K562 (cell line): ENCODE measurements around the gene FCGR3A. TPM values are rescaled to one million over a fixed set of nuclear protein-coding genes. Genes with fewer than 3 reads are reported as not detected.
A peak's percentile ranks its signal among the peaks of the same experiment; 100 is the strongest.

Source experiments
- ATAC-seq: fragments of 200-7000 bp; cut with Tn5 transposase; 3 replicates; pipeline ENCODE4 v1.9.1; 2020; ENCODE audit warnings: moderate library complexity
- BruUV-seq: library from RNA; stranded (reverse); fragments of 400-500 nt; replicated peaks from 2 replicates; lab custom pipeline; 2021; lab: Mats Ljungman, UMichigan
- CTCF ChIA-PET: fragments of 300-600 bp; formaldehyde crosslinking; extraction: SDS; loops from one replicate; lab custom pipeline; 2021; ENCODE audit warnings: low intra/inter-chr PET ratio; lab: Yijun Ruan, JAX
- POLR2A ChIA-PET: fragments of 300-600, 350-650 bp; sonication (Branson Sonifier 250); formaldehyde crosslinking; extraction: SDS; loops from one replicate; lab custom pipeline; 2021; ENCODE audit warnings: antibody characterized with exemption, inconsistent platforms; lab: Yijun Ruan, JAX
- DNase-seq, 4 experiments: peaks; one replicate each; pipeline versions ENCODE4 v3.0.0 to v3.0.0-alpha.2; 2011 to 2018; ENCODE audit warnings: low spot score in 3 of 4, mixed read lengths in 3 of 4; ENCODE audit errors: extremely low read depth in 1 of 4
- FAIRE-seq: peaks from 2 replicates; lab custom pipeline; 2011; peaks lifted over from hg19 to GRCh38; lab: Jason Lieb, UNC
- H2AFZ ChIP-seq: 2 replicates; pipeline ENCODE4 v1.6.0; 2011; ENCODE audit warnings: low read depth, low read length, control low read depth, inconsistent platforms
- H3K27ac ChIP-seq: fragments of 200-600 bp; 3 replicates; pipeline ENCODE4 v1.8.0; 2011; ENCODE audit warnings: low read depth, mild to moderate bottlenecking, control low read depth, inconsistent platforms, low read length, moderate library complexity, mixed read lengths; ENCODE audit errors: extremely low read depth
- H3K27me3 ChIP-seq, 2 experiments: fragments of 300-600 bp in 1 of 2; 2 replicates in 1 of 2; 3 replicates in 1 of 2; pipeline versions ENCODE4 v1.6.0 to v1.8.0; 2011; ENCODE audit warnings: inconsistent platforms in 2 of 2, low read length in 2 of 2, mild to moderate bottlenecking in 1 of 2, mixed read lengths in 1 of 2, moderate library complexity in 1 of 2; ENCODE audit not compliant: control insufficient read depth in 2 of 2, insufficient read depth in 2 of 2
- H3K36me3 ChIP-seq: fragments of 300-600 bp; 3 replicates; pipeline ENCODE4 v1.8.0; 2011; ENCODE audit warnings: mild to moderate bottlenecking, low read length, inconsistent platforms; ENCODE audit not compliant: control insufficient read depth, insufficient read depth
- H3K4me1 ChIP-seq, 2 experiments: fragments of 200-600 bp in 1 of 2; replicated peaks in 1 of 2; 2 replicates in 1 of 2; 3 replicates in 1 of 2; pipeline versions ENCODE4 v1.5.1 to v1.8.0; 2011; ENCODE audit warnings: inconsistent platforms in 2 of 2, low read length in 2 of 2, mild to moderate bottlenecking in 1 of 2, mixed read lengths in 1 of 2, moderate library complexity in 1 of 2; ENCODE audit not compliant: control insufficient read depth in 2 of 2, insufficient read depth in 2 of 2
- H3K4me2 ChIP-seq: 2 replicates; pipeline ENCODE4 v1.6.1; 2011; ENCODE audit warnings: low read length, control low read depth, inconsistent platforms, mixed read lengths; ENCODE audit not compliant: insufficient read depth
- H3K4me3 ChIP-seq: fragments of 200-600 bp; sonication (generic), shearing (Covaris generic); 2 replicates; pipeline ENCODE4 v1.5.1; 2016; ENCODE audit warnings: control low read depth, inconsistent platforms
- H3K79me2 ChIP-seq: fragments of 200-600 bp; 3 replicates; pipeline ENCODE4 v1.8.0; 2011; ENCODE audit warnings: low read length, inconsistent platforms; ENCODE audit not compliant: control insufficient read depth, insufficient read depth
- H3K9ac ChIP-seq, 2 experiments: 2 replicates each; pipeline versions ENCODE4 v1.6.0 to v1.6.1; 2011; ENCODE audit warnings: low read depth in 2 of 2, low read length in 2 of 2, control low read depth in 1 of 2, inconsistent platforms in 1 of 2, mild to moderate bottlenecking in 1 of 2, mixed read lengths in 1 of 2; ENCODE audit not compliant: insufficient read depth in 1 of 2
- H3K9me1 ChIP-seq: one replicate; pipeline ENCODE4 v1.6.0; 2011; ENCODE audit warnings: inconsistent platforms, mild to moderate bottlenecking, low read length, moderate library complexity; ENCODE audit not compliant: control insufficient read depth, insufficient read depth
- H3K9me3 ChIP-seq: replicated peaks from 2 replicates; pipeline ENCODE4 v1.5.1; 2011; ENCODE audit warnings: low read depth, low read length, inconsistent platforms; ENCODE audit not compliant: control insufficient read depth, insufficient read depth
- H4K20me1 ChIP-seq: replicated peaks from 2 replicates; pipeline ENCODE4 v1.6.1; 2011; ENCODE audit warnings: low read length, inconsistent platforms, mixed read lengths; ENCODE audit not compliant: control insufficient read depth, insufficient read depth
- CBX8 ChIP-seq: fragments of 200-600 bp; sonication (generic); IDR thresholded peaks from 2 replicates; pipeline ENCODE4 v1.6.1; 2012; ENCODE audit warnings: borderline replicate concordance, mixed run types, low read depth, mild to moderate bottlenecking, moderate library complexity, mixed read lengths, low read length, control low read depth, inconsistent platforms; ENCODE audit not compliant: poor library complexity, severe bottlenecking; ENCODE audit errors: extremely low read depth
- DACH1 ChIP-seq: fragments of 450-650 bp; IDR thresholded peaks from 2 replicates; pipeline ENCODE4 v1.6.1; 2018; ENCODE audit not compliant: partially characterized antibody
- DPF2 ChIP-seq: fragments of 450-650 bp; IDR thresholded peaks from 2 replicates; pipeline ENCODE4 v1.6.1; 2016
- ELF1 ChIP-seq: fragments of 200-800 bp; sonication (Bioruptor generic); IDR thresholded peaks from 2 replicates; pipeline ENCODE4 v1.6.1; 2016; ENCODE audit warnings: missing genetic modification characterization, missing compliant biosample characterization
- FOXJ2 ChIP-seq: fragments of 200-800 bp; sonication (Bioruptor generic); IDR thresholded peaks from 2 replicates; pipeline ENCODE4 v1.6.1; 2016; ENCODE audit warnings: missing genetic modification characterization, missing compliant biosample characterization
- FOXK2 ChIP-seq, 2 experiments: fragments of 450-650 bp; IDR thresholded peaks in 1 of 2; conservative IDR thresholded peaks in 1 of 2; 2 replicates each; pipeline ENCODE4 v1.6.1; 2016; ENCODE audit warnings: low read depth in 2 of 2, mild to moderate bottlenecking in 1 of 2
- GTF2E2 ChIP-seq: fragments of 200-800 bp; sonication (Bioruptor generic); IDR thresholded peaks from 2 replicates; pipeline ENCODE4 v1.6.1; 2016; ENCODE audit warnings: missing genetic modification characterization, missing compliant biosample characterization
- KDM1A ChIP-seq, 2 experiments: fragments of 450-650 bp; IDR thresholded peaks; 2 replicates each; pipeline ENCODE4 v1.6.1; 2016; ENCODE audit warnings: mild to moderate bottlenecking in 2 of 2
- POLR3G ChIP-seq: IDR thresholded peaks from 2 replicates; pipeline ENCODE4 v1.6.1; 2011; ENCODE audit not compliant: insufficient read length, insufficient replicate concordance; ENCODE audit errors: extremely low read depth
- RBFOX2 ChIP-seq: fragments of 200-400 bp; formaldehyde crosslinking; IDR thresholded peaks from 2 replicates; pipeline ENCODE4 v1.6.1; 2017; ENCODE audit warnings: low read depth, mild to moderate bottlenecking, low read length, moderate library complexity
- ZNF75A ChIP-seq: fragments of 450-650 bp; formaldehyde crosslinking; IDR thresholded peaks from 2 replicates; pipeline ENCODE4 v1.4.0; 2020; ENCODE audit warnings: mild to moderate bottlenecking
- WGBS: fragments of 100-300 bp; shearing (Covaris generic); methylation state at CpG from one replicate; pipeline ENCODE4 v1.1.6; 2016; ENCODE audit warnings: low coverage, mixed read lengths; ENCODE audit not compliant: insufficient coverage; ENCODE audit errors: missing lambda C conversion rate; 5-methylcytosine and 5-hydroxymethylcytosine counted together
- in situ Hi-C: fragments of 300-500 bp; cut with MboI; formaldehyde crosslinking; loops from 4 replicates; pipeline ENCODE4 v1.15.0; 2018; ENCODE audit warnings: inconsistent platforms, mixed read lengths
- intact Hi-C: fragments of 100-400 bp; cut with micrococcal nuclease; formaldehyde crosslinking; loops from 2 replicates; pipeline ENCODE4 v1.14.2; 2022
- polyA plus RNA-seq, 8 experiments: library from polyadenylated mRNA; depleted of rRNA in 4 of 8; stranded (reverse) in 5 of 8; unstranded in 3 of 8; fragments of >200 nt; fragmentation: Nextera tagmentation in 2 of 8; fragmentation: Illumina TruSeq in 1 of 8; extraction: Ambion mirVana in 2 of 8; extraction: Trizol in 1 of 8; gene quantifications; 2 replicates each; pipeline versions ENCODE4 v1.2.1 to v1.2.3, GENCODE V29; 2011 to 2014; ENCODE audit warnings: inconsistent platforms in 1 of 8, missing spikeins in 1 of 8
- total RNA-seq, 7 experiments: library from RNA; depleted of rRNA in 6 of 7; stranded (reverse); fragments of >200 nt in 6 of 7; fragmentation: Illumina TruSeq in 2 of 7; extraction: Trizol in 2 of 7; gene quantifications; 2 replicates each; pipeline versions ENCODE4 v1.2.1 to v1.2.3, GENCODE V29; 2011 to 2021; ENCODE audit warnings: low replicate concordance in 1 of 7
- TF ChIP-seq, protein P1 (sequence below): fragments of 250-450 bp; sonication (Bioruptor Pico); IDR thresholded peaks from 2 replicates; pipeline ENCODE4 v1.9.0; 2021; ENCODE audit warnings: mild to moderate bottlenecking
- TF ChIP-seq, protein P2 (sequence below): sonication (generic); formaldehyde crosslinking; IDR thresholded peaks from 2 replicates; pipeline ENCODE4 v1.8.0; 2022; ENCODE audit warnings: mild to moderate bottlenecking, missing genetic modification reagents

Gene FCGR3A
- total and polyA plus RNA-seq, 9 of the 15 experiments (the other 6 are each of a cell fraction or from before 2014, with no cell fraction given) = 0.04 to 0.29 (median 0.14) TPM; not detected in 3

DNA sequence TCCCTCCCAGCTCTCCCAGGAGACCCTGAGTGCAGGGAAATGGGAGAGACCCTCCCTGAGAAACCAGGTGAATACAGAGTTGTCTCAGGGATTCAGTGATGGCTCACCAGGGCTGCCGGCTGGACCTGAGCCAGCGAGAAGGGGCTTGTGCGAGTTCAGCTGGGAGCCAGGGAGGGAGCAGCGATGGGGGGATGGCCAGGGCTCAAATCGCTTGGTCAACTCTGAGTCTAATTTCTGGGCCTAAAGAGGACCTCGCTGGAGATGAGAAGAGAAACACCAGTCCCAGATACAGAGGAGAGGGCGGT is 37.9 kb downstream of the FCGR3A start:
- DNase-seq = no peak
- H3K4me2 ChIP-seq = no peak overlapping the region
- no peak for FAIRE-seq
- H3K79me2 ChIP-seq = peaks cover 24% of the 10 kb centered on the region
- H3K4me1 ChIP-seq = peaks cover 14 to 39% of the 10 kb centered on the region in 2 experiments
- H3K4me3 ChIP-seq = no peak overlapping the region
- ChIA-PET POLR2A (interaction anchor here (1.1 to 1.4 kb wide), 2 partner anchors 23 to 27 kb away, joined by 3 to 4 read pairs; no protein-coding TSS in a partner anchor), CTCF (no interaction called here)
- H3K36me3 ChIP-seq = peaks cover 45% of the 10 kb centered on the region; the same call in 2 of the 3 replicates
- no peaks in the 10 kb centered on the region for H3K9me1 ChIP-seq
- BruUV-seq = no TSS peak
- H3K9ac ChIP-seq = peak overlapping the region in 1 of 2 experiments; percentile 75; a peak in 2 of 4 replicates
- H3K27me3 ChIP-seq = no peaks in the 10 kb centered on the region
- intact Hi-C loops (no loop called here), in situ Hi-C loops (no loop called here)
- H2AFZ ChIP-seq = no peak overlapping the region
- no peaks in the 10 kb centered on the region for H4K20me1 ChIP-seq
- ATAC-seq = no peak
- TF ChIP-seq KDM1A (IDR thresholded peaks at IDR 0.05) (no peak), RBFOX2 (peak; percentile 23; the same call in 1 of the 2 replicates)
- H3K9me3 ChIP-seq = no peaks in the 10 kb centered on the region
- no peak overlapping the region; the same call in 2 of the 3 replicates for H3K27ac ChIP-seq
- 85% methylated on average over 7 of the region's 7 CpGs for WGBS

DNA sequence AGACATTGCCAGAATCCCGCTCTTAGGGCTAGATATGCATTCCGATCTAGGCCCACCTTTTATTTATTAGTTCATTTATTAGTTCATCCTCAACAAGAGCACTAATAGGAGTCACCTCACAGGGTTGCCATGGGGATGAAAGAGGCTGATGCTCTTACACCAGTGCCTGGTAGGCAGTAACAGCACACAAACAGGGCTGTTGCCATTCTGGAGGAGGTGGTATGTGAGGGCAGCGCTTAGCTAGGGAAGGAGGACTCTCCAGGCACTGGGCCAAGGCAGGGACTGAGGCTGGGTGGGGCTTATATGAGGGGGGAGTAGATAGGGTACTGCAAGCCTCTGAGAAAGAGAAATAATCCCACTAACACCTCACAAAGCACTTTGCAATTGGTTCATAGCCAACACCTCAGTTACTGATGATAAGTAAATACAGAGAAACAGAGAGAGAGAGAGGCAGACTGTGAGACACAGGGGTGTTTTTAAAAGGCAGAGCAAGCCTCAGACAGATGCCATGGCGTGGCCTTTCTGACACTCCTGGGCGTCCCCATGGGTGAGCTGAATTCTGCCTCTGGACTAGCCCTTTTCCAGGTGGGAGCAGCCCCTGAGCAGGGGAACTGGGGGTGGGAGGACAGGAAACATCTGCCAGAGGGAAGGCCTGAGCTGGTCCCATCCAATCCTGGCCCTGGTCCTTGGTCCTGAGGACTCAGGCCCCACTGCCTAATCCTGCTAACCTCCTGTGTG is 38.4 kb downstream of the FCGR3A start:
- BruUV-seq = no TSS peak
- H4K20me1 ChIP-seq = no peaks in the 10 kb centered on the region
- 43% methylated on average over 5 of the region's 5 CpGs for WGBS
- FAIRE-seq (no peak), DNase-seq (peak in 3 of 4 experiments; percentile 13 to 79 (median 50)), ATAC-seq (peak; percentile 68)
- no peak overlapping the region; the same call in 2 of the 3 replicates for H3K27ac ChIP-seq
- CTCF ChIA-PET = no interaction called here
- peak overlapping the region; percentile 23; the same call in 1 of the 2 replicates for H3K4me2 ChIP-seq
- H2AFZ ChIP-seq = 0 out of 2 replicates have a peak overlapping the region, but pooled peaks have one; percentile 5
- in situ Hi-C loops = no loop called here
- POLR2A ChIA-PET = interaction anchor here (1.1 to 1.4 kb wide), 2 partner anchors 23 to 27 kb away, joined by 3 to 4 read pairs; no protein-coding TSS in a partner anchor
- H3K9ac ChIP-seq = peak overlapping the region in 1 of 2 experiments; percentile 81; a peak in 2 of 4 replicates
- H3K4me3 ChIP-seq = no peak overlapping the region
- no peaks in the 10 kb centered on the region for H3K27me3 ChIP-seq
- peaks cover 30% of the 10 kb centered on the region for H3K79me2 ChIP-seq
- no peaks in the 10 kb centered on the region for H3K9me3 ChIP-seq
- peaks cover 15 to 39% of the 10 kb centered on the region in 2 experiments for H3K4me1 ChIP-seq
- peaks cover 46% of the 10 kb centered on the region; the same call in 2 of the 3 replicates for H3K36me3 ChIP-seq
- intact Hi-C loops = no loop called here
- no peaks in the 10 kb centered on the region for H3K9me1 ChIP-seq
- TF ChIP-seq, protein P1, sequence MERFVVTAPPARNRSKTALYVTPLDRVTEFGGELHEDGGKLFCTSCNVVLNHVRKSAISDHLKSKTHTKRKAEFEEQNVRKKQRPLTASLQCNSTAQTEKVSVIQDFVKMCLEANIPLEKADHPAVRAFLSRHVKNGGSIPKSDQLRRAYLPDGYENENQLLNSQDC (CRISPR knock-in tag) = no peak
- TF ChIP-seq ZNF75A (CRISPR knock-in tag) = no peak
- TF ChIP-seq POLR3G = no peak
- 0 out of 2 replicates have a peak, but pooled peaks have one; percentile 27 for TF ChIP-seq DPF2
- TF ChIP-seq FOXJ2 (tag) = 0 out of 2 replicates have a peak, but pooled peaks have one; percentile 24
- 0 out of 4 replicates have a peak, but pooled peaks of 1 of the 2 experiments have one; percentile 11 for TF ChIP-seq FOXK2 (conservative IDR thresholded peaks at IDR 0.05 in 1 of 2, IDR thresholded peaks at IDR 0.05 in 1 of 2; ENCODE audit: low read depth in 2 of 2)
- no peak for TF ChIP-seq GTF2E2
- TF ChIP-seq DACH1 = peak; percentile 47
- no peak for TF ChIP-seq ELF1 (tag)
- TF ChIP-seq, protein P2, sequence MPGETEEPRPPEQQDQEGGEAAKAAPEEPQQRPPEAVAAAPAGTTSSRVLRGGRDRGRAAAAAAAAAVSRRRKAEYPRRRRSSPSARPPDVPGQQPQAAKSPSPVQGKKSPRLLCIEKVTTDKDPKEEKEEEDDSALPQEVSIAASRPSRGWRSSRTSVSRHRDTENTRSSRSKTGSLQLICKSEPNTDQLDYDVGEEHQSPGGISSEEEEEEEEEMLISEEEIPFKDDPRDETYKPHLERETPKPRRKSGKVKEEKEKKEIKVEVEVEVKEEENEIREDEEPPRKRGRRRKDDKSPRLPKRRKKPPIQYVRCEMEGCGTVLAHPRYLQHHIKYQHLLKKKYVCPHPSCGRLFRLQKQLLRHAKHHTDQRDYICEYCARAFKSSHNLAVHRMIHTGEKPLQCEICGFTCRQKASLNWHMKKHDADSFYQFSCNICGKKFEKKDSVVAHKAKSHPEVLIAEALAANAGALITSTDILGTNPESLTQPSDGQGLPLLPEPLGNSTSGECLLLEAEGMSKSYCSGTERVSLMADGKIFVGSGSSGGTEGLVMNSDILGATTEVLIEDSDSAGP (CRISPR knock-in tag) = no peak
- no peak for TF ChIP-seq CBX8
